HepG2 (cell line): ENCODE data around the gene PTPN14. TPM values are rescaled to one million over a fixed set of nuclear protein-coding genes. Genes with fewer than 3 reads are reported as not detected.

Experiments
- ASH2L ChIP-seq: fragments of 300-600, 200-600 bp; sonication (generic); IDR thresholded peaks from 2 replicates; pipeline ENCODE4 v1.7.0; 2017; ENCODE audit warnings: low read depth, mild to moderate bottlenecking, moderate library complexity, mixed read lengths, low read length; ENCODE audit not compliant: insufficient read length
- CAMTA2 ChIP-seq: sonication (generic); formaldehyde crosslinking; IDR thresholded peaks from 2 replicates; pipeline ENCODE4 v1.4.0; 2020; ENCODE audit warnings: mild to moderate bottlenecking, missing genetic modification reagents, borderline replicate concordance
- CCDC6 ChIP-seq: sonication (generic); formaldehyde crosslinking; IDR thresholded peaks from 2 replicates; pipeline ENCODE4 v1.8.1; 2022; ENCODE audit warnings: mild to moderate bottlenecking, missing genetic modification reagents, moderate library complexity
- HMG20B ChIP-seq: conservative IDR thresholded peaks from 2 replicates; pipeline ENCODE4 v1.6.1; 2016; ENCODE audit warnings: missing genetic modification reagents, missing compliant biosample characterization
- HNF4G ChIP-seq, 2 experiments: sonication (generic) in 1 of 2; formaldehyde crosslinking in 1 of 2; IDR thresholded peaks; 2 replicates each; pipeline versions ENCODE4 v1.4.0 to v1.6.1; 2011 to 2020; ENCODE audit warnings: borderline replicate concordance in 2 of 2, low read depth in 2 of 2, mild to moderate bottlenecking in 2 of 2, low read length in 1 of 2, missing genetic modification reagents in 1 of 2, moderate library complexity in 1 of 2
- NFE2 ChIP-seq: sonication (generic); formaldehyde crosslinking; IDR thresholded peaks from 2 replicates; pipeline ENCODE4 v1.4.0; 2020; ENCODE audit warnings: missing genetic modification reagents
- RFX1 ChIP-seq: fragments of 450-650 bp; IDR thresholded peaks from 2 replicates; pipeline ENCODE4 v1.6.1; 2017
- ZNF354B ChIP-seq: sonication (generic); formaldehyde crosslinking; IDR thresholded peaks from 2 replicates; pipeline ENCODE4 v1.8.0; 2022; ENCODE audit warnings: mild to moderate bottlenecking, missing genetic modification reagents
- ZNF547 ChIP-seq: sonication (generic); formaldehyde crosslinking; IDR thresholded peaks from 2 replicates; pipeline ENCODE4 v1.5.1; 2020; ENCODE audit warnings: mild to moderate bottlenecking, missing genetic modification reagents
- polyA plus RNA-seq, 8 experiments: library from polyadenylated mRNA; depleted of rRNA in 3 of 8; stranded (reverse) in 7 of 8; unstranded in 1 of 8; fragments of >200 nt; fragmentation: Illumina TruSeq in 4 of 8; extraction: Trizol in 4 of 8; gene quantifications; 2 replicates each; pipeline versions ENCODE4 v1.2.1 to v1.2.3, GENCODE V29; 2011 to 2016; ENCODE audit warnings: low read depth in 4 of 8, missing spikeins in 1 of 8, mixed read lengths in 1 of 8; ENCODE audit not compliant: insufficient read depth in 1 of 8
- total RNA-seq, 5 experiments: library from RNA; depleted of rRNA; stranded (reverse); fragments of >200 nt; fragmentation: Illumina TruSeq; extraction: Trizol; gene quantifications; 2 replicates each; pipeline ENCODE4 v1.2.3, GENCODE V29; 2016; ENCODE audit warnings: low read depth in 1 of 5
- TF ChIP-seq, protein P1 (sequence below): fragments of 450-650 bp; IDR thresholded peaks from 2 replicates; pipeline ENCODE4 v1.6.1; 2017; ENCODE audit warnings: mild to moderate bottlenecking
- TF ChIP-seq, protein P2 (sequence below): sonication (generic); formaldehyde crosslinking; IDR thresholded peaks from 2 replicates; pipeline ENCODE4 v1.4.0; 2020; ENCODE audit warnings: mild to moderate bottlenecking, missing genetic modification reagents
- TF ChIP-seq, protein P3 (sequence below): sonication (generic); formaldehyde crosslinking; IDR thresholded peaks from 2 replicates; pipeline ENCODE4 v1.8.1; 2022; ENCODE audit warnings: low read depth, mild to moderate bottlenecking, missing genetic modification reagents
- TF ChIP-seq, protein P4 (sequence below): sonication (generic); formaldehyde crosslinking; IDR thresholded peaks from 2 replicates; pipeline ENCODE4 v1.4.0; 2020; ENCODE audit warnings: missing genetic modification reagents

PTPN14 gene
- total and polyA plus RNA-seq, 2 of the 13 experiments (the other 11 are each of a cell fraction or from before 2014, with no cell fraction given) = 3.9 to 4.7 TPM

DNA sequence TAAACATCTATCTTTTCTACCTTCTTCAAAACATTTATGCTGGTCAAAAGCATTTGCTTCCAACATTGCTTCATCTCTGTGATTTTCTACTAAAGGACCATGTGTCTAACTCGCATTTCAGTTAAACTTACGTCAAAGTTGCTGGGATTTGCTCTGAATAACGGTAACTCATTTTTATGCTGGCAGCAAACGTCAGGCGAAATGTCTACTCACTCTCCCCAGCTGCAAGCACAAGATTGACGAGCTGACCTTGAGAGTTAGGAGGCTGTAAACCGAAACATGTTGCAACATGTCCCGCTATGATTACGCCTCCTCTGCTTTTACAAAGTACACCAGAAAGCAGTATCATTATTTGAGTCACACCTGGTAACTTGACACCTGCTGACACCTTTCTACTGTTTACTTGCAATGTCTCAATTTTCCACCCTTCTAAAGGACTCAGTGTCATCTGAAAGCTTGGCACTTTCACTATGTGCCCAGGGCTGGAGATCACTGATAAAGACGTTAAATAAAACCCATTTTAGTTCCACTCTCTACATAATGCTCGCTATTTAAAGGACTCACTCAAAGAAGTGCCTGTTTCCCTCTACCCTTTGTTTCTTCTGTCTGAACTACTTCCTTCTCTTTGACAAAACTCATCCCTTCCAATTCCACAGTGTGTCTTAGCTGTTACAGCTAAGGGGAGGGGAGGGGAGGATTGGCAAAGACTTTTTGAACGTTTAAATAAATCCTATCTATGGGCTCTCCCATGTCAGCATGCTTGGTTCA lies 111.9 kb downstream of the PTPN14 start (continued):
- TF ChIP-seq, protein P1, sequence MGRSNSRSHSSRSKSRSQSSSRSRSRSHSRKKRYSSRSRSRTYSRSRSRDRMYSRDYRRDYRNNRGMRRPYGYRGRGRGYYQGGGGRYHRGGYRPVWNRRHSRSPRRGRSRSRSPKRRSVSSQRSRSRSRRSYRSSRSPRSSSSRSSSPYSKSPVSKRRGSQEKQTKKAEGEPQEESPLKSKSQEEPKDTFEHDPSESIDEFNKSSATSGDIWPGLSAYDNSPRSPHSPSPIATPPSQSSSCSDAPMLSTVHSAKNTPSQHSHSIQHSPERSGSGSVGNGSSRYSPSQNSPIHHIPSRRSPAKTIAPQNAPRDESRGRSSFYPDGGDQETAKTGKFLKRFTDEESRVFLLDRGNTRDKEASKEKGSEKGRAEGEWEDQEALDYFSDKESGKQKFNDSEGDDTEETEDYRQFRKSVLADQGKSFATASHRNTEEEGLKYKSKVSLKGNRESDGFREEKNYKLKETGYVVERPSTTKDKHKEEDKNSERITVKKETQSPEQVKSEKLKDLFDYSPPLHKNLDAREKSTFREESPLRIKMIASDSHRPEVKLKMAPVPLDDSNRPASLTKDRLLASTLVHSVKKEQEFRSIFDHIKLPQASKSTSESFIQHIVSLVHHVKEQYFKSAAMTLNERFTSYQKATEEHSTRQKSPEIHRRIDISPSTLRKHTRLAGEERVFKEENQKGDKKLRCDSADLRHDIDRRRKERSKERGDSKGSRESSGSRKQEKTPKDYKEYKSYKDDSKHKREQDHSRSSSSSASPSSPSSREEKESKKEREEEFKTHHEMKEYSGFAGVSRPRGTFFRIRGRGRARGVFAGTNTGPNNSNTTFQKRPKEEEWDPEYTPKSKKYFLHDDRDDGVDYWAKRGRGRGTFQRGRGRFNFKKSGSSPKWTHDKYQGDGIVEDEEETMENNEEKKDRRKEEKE = no peak
- TF ChIP-seq RFX1 (no peak), HMG20B (peak; percentile 69), HNF4G (IDR thresholded peaks at IDR 0.05; ENCODE audit: borderline replicate concordance, low read depth, low read length) (0 out of 2 replicates have a peak, but pooled peaks have one; percentile 32), HNF4G (CRISPR knock-in tag; IDR thresholded peaks at IDR 0.05; ENCODE audit: borderline replicate concordance, low read depth) (no peak), CCDC6 (CRISPR knock-in tag) (peak; percentile 75; the same call in 1 of the 2 replicates), CAMTA2 (no peak), ZNF354B (CRISPR knock-in tag) (no peak), ZNF547 (CRISPR knock-in tag) (no peak), NFE2 (no peak), ASH2L (peak; percentile 65)
- TF ChIP-seq, protein P2, sequence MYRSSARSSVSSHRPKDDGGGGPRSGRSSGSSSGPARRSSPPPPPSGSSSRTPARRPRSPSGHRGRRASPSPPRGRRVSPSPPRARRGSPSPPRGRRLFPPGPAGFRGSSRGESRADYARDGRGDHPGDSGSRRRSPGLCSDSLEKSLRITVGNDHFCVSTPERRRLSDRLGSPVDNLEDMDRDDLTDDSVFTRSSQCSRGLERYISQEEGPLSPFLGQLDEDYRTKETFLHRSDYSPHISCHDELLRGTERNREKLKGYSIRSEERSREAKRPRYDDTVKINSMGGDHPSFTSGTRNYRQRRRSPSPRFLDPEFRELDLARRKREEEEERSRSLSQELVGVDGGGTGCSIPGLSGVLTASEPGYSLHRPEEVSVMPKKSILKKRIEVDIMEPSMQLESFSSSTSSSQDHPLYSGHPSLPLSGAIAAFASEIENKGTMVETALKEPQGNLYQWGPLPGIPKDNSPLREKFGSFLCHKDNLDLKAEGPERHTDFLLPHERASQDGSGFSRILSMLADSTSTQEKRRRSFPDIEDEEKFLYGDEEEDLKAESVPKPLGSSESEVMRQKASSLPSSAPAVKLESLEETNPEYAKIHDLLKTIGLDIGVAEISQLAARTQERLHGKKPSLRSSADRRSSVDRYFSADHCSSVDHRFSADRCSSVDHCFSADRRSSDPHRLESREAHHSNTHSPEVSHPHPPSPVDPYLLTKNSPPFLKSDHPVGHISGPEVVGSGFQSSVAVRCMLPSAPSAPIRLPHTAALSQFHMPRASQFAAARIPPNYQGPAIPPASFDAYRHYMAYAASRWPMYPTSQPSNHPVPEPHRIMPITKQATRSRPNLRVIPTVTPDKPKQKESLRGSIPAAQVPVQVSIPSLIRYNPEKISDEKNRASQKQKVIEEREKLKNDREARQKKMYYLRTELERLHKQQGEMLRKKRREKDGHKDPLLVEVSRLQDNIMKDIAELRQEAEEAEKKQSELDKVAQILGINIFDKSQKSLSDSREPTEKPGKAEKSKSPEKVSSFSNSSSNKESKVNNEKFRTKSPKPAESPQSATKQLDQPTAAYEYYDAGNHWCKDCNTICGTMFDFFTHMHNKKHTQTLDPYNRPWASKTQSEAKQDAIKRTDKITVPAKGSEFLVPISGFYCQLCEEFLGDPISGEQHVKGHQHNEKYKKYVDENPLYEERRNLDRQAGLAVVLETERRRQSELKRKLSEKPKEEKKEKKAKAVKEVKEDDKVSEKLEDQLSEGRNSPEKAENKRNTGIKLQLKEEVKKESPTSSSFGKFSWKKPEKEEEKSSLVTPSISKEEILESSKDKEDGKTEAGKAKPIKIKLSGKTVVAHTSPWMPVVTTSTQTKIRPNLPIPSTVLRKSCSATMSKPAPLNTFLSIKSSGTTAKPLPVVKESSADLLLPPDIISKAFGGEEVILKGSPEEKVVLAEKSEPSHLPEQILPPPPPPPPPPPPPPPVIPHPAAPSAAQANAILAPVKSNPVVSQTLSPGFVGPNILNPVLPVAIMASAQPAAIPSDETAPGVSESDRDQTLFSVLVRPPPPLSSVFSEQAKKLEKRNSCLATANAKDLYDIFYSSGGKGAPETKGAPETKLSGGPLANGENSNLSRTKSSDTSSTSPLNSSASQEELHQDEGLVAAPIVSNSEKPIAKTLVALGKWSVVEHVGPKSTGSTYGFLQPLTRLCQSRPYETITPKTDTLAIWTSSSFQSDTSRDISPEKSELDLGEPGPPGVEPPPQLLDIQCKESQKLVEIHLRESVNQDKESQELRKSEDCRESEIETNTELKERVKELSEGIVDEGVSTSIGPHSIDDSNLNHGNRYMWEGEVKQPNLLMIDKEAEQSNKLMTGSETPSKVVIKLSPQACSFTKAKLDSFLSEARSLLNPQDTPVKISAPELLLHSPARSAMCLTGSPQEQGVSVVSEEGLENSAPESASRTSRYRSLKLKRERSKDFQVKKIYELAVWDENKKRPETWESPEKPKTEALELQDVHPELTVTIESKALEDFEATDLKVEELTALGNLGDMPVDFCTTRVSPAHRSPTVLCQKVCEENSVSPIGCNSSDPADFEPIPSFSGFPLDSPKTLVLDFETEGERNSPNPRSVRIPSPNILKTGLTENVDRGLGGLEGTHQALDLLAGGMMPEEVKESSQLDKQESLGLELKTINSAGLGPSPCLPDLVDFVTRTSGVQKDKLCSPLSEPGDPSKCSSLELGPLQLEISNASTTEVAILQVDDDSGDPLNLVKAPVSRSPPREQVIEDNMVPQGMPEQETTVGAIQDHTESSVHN = no peak
- TF ChIP-seq, protein P3, sequence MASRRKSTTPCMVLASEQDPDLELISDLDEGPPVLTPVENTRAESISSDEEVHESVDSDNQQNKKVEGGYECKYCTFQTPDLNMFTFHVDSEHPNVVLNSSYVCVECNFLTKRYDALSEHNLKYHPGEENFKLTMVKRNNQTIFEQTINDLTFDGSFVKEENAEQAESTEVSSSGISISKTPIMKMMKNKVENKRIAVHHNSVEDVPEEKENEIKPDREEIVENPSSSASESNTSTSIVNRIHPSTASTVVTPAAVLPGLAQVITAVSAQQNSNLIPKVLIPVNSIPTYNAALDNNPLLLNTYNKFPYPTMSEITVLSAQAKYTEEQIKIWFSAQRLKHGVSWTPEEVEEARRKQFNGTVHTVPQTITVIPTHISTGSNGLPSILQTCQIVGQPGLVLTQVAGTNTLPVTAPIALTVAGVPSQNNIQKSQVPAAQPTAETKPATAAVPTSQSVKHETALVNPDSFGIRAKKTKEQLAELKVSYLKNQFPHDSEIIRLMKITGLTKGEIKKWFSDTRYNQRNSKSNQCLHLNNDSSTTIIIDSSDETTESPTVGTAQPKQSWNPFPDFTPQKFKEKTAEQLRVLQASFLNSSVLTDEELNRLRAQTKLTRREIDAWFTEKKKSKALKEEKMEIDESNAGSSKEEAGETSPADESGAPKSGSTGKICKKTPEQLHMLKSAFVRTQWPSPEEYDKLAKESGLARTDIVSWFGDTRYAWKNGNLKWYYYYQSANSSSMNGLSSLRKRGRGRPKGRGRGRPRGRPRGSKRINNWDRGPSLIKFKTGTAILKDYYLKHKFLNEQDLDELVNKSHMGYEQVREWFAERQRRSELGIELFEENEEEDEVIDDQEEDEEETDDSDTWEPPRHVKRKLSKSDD (CRISPR knock-in tag) = no peak
- TF ChIP-seq, protein P4, sequence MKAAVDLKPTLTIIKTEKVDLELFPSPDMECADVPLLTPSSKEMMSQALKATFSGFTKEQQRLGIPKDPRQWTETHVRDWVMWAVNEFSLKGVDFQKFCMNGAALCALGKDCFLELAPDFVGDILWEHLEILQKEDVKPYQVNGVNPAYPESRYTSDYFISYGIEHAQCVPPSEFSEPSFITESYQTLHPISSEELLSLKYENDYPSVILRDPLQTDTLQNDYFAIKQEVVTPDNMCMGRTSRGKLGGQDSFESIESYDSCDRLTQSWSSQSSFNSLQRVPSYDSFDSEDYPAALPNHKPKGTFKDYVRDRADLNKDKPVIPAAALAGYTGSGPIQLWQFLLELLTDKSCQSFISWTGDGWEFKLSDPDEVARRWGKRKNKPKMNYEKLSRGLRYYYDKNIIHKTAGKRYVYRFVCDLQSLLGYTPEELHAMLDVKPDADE (CRISPR knock-in tag) = no peak
